AG20443 (cell line): ENCODE results near the gene MORN4.
"Not testable (repeated sequence)": the region's sequence is repeated elsewhere in the genome, so short reads cannot be mapped to it uniquely, and the experiment has no call there.

Experiments used
- DNase-seq: peaks from one replicate; pipeline ENCODE4 v3.0.0; 2012; ENCODE audit warnings: low spot score, mixed read lengths

MORN4 gene

GRCh38 chr10:97640868-97641811 is 7.8 kb upstream of the MORN4 start:
- DNase-seq = peak; percentile 73

DNA sequence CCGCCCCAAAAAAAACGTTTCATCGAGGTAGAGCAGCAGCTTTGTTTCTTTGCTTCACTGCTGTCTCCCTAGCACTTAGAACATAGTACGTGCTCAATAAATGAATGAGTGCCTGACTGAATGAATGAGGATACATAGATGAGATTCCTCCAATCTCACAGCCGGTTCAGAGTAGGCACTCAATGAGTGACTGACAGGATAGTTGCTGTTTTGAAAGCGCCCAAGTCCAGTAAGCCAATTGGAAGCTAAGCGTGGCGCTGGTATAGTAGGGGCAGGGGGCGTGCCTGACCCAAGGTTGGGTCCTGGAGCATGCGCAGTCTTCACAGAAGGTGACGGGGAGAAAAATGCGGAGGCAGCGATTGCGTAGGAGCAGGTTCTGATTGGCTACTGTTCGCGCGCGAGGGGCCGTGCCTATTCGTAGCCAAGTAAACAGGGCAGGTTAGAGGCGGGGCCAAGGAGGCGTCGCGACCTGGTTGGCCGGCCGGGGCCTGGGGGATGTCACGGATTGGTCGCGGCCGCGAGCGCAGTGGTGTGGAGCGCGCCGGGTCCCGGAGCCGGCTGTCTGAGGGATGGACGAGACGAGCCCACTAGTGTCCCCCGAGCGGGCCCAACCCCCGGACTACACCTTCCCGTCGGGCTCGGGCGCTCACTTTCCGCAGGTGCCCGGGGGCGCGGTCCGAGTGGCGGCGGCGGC is 7.0 kb upstream of the MORN4 start, which contains the start of gene PI4K2A:
Gene PI4K2A (plus strand): TSS at position 498 of the 694 bp plus-strand sequence. CDS start 72 bp downstream, at position 570.
- peak; percentile 99 for DNase-seq

GRCh38 chr10:97639090-97639489 is 5.8 kb upstream of the MORN4 start:
- DNase-seq = not testable (repeated sequence)

GRCh38 chr10:97635577-97635976 is 2.3 kb upstream of the MORN4 start:
- DNase-seq = no peak

- no peak for DNase-seq
These were observed 621 bp upstream of the MORN4 start for GRCh38 chr10:97633921-97634320.

DNA sequence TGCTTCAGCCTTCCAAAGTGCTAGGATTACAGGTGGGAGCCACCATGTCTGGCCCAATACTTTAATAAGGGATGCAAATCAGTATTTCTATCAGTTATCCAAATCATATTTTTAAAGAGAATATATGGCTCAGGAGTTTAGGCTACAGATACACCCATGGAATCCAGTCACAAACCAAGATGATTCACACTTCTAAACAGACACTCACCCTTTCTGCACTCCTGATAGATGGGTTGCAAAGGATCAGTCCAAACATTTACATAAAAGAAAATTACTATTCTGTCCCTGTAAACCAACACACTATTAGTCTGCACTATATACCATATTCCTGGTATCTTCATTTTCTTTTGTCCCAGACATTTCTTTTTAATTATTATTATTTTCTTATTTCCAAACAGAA is 2.2 kb downstream of the MORN4 start:
- no peak for DNase-seq

GRCh38 chr10:97629289-97629688 is 4.0 kb downstream of the MORN4 start:
- no peak for DNase-seq

GRCh38 chr10:97628228-97628627 is 5.1 kb downstream of the MORN4 start:
- no peak for DNase-seq

DNA sequence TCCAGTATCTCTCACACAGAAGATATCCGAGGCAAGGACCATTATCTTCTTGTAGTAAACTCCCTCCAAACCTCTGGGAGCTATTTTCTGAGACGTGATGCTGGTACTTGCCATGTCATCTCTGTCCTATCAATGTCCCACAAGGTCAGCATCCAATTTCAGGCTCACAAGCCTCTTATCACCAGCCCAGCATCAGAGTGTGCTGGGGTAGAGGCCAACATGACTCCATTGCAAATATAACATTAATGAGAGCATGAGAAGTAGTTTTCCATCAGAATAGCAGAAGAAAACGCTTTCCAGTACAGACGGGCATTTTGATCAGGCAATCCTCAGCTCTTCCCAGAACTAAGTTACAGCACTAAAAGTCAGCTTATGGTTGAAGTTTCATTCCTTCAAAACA is 5.6 kb downstream of the MORN4 start:
- DNase-seq = no peak

DNA sequence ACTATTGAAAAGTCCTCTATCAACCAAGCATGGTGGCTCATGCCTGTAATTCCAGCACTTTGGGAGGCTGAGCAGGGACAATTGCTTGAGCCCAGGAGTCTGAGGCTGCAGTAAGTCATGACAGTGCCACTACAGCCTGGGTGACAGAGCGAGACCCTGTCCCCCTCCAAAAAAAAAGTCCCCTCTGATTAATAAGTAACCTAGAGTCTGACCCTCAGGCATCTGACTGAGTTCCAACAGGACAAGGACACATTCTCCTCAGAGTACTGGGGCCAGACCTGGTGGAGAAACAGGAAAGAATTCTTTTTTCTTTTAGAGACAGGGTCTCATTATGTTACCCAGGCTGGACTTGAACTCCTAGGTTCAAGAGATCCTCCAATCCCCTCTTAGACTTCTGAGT is 10.0 kb downstream of the MORN4 start:
- DNase-seq = no peak

DNA sequence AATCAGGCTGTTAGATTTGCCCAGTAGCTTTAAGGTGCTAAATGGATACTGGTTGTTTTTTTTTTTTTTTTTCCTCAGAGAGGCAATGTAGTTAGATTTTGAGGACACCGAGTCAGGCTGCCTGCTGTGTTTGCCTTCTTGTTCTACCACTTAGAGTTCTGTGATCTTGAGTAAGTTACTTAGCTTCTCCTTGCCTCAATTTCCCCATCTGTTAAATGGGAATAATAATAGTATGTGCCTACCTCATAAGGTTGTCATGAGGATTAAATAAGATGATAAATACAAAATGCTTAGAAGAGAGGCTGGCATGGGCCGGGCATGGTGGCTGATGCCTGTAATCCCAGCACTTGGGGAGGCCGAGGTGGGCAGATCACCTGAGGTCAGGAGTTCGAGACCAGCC is 14.6 kb downstream of the MORN4 start:
- DNase-seq = no peak

- DNase-seq = no peak
These were observed 15.0 kb downstream of the MORN4 start for GRCh38 chr10:97618285-97618684.

DNA sequence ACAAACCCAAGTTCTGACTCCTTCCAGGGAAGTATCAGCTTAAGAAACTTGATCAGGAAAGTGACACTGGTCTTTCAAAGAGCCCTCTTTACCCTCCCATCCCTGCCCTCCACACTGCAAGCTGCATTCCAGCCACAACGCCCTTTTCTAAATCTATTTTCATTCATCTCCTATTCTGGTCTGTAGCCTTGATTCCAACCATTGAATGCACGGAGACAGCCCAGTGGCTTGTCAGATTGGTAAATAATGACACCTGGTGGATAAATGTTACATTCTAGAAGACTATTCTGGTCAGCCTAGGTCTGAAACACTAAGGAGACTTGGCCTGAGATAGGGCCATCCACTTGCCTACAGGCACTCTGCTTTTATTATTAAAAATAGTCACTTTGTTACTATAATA is 20.9 kb downstream of the MORN4 start:
- peak; percentile 77 for DNase-seq

DNA sequence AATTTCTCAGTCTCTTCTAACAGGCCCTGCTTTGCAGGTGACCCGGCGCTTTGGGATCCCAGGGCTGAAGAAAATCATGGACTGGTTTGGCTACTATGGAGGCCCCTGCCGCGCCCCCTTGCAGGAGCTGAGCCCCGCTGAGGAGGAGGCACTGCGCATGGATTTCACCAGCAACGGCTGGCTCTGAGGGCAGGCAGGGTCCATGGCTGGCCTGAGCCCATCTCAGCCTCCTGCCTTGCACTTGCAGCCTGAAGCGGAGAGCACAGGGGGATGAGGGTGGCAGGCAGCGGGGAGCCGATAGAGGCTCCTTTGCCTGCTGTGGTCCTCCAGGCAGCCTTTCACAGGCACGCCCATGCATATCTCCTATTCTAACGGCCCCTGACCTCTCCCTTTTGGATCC is 21.8 kb downstream of the MORN4 start:
- no peak for DNase-seq

DNA sequence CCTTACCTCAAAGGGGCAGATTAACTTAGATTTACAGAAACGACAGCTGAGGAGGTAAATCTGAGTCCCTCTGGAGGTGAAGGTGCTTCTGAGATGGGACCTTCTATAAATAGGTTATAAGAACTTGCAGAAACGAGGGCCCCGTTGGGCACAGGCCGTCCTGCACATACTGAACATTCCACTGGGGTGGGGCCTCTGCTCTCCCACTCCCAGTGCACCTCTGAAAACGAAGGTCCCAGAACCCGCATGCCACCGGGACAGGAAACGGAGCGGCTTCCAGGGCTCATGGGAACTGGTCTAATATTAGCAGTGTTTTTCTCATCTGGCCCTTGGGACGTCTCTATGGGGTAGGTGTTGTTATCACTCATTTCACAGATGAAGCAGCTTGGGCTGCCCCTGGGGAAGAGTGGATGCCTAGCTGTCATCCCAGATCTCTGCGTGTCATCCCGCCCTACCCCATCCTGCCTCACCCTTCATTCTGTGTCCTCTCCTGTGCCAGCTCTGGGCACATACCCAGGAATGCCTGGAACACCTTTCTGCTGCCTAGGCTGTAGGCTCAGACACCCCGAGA is 24.2 kb downstream of the MORN4 start:
- DNase-seq = no peak

- DNase-seq = no peak
These were observed 26.1 kb downstream of the MORN4 start for GRCh38 chr10:97607095-97607636.

DNA sequence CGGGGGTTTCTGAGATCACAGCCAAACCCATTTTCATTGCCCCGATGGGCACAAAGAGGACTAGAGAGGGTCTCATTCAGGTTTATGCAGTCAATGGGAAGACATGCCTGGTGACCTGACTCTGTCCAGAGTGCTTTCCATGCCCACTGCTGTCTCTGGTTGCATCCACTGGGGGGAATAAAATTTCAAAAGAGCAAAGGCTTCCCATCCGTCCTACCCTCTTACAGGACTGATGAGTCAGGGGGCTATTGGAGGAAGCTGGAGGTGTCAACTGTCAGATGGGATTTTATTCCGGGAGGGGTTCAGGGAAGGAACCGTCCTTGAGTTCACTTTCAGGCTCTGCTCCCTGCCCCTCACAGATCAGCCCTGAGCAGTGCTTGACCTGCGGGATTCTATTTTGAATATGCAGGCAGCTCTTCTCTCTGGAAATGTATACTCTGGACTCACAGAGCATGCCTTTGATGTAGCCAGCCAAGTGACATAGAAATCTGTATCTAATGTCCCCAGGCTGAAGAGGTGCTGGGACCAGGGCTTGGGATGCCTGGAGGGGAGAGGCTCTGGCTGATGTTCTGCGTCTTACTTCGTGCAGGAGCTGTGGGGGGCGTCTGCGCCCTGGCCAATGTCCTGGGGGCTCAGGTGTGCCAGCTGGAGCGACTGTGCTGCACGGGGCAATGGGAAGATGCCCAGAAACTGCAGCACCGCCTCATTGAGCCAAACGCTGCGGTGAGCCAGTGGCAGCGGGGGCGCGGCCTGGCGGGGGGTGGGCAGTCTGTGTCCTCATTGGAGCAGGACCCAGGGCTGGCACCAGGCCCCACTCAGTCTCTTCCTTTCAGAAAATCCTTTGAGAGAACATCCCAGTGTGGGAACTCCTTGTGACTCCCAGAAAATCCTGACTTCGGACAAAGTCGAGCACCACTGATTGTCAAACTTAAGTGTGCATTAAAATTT is 31.8 kb downstream of the MORN4 start:
- no peak for DNase-seq

DNA sequence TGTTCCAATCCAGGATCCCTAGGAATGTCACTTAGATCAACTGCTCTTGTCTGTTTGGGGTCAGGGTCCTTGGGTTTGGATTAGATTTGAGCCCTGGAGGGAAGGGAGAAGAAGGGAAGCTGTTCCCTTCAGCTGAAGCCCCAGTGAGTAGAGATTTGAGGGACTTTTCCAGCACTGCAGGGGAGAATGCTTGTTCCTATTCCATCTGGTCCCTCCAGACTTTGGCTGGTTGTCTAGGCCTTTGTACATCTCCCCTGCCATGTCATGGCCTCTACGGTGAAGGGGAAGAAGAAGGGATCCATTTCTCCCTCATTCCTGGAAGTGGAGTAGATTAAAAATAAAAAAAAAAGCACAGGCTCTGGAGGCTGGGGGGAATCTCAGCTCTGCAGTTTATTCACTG is 32.7 kb downstream of the MORN4 start:
- DNase-seq = no peak

GRCh38 chr10:97599272-97599619 is 34.1 kb downstream of the MORN4 start:
- no peak for DNase-seq

GRCh38 chr10:97598407-97599271 is 34.7 kb downstream of the MORN4 start:
- DNase-seq = no peak

DNA sequence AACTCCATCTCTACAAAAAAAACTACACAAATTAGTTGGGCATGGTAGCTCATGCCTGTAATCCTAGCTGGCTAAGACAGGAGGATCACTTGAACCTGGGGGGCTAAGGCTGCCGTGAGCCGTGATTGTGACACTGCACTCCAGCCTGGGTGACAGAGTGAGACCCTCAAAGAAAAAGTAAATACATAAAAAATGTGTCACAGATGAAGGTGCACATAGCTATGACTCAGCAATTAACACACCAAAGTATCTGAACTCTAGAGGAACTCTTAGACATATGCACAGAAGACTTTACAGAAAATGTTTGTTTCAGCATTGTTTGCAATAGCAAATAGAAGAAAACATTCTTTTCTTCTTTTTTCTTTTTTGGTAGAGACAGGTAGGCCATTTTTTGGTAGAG is 35.5 kb downstream of the MORN4 start:
- DNase-seq = no peak
